Fibroblast of skin of right quadriceps (primary cell): ENCODE measurements around the gene TEX2.

Experiments used
- DNase-seq: peaks from one replicate; pipeline ENCODE4 v3.0.0-alpha.2; 2013

TEX2 gene

DNA sequence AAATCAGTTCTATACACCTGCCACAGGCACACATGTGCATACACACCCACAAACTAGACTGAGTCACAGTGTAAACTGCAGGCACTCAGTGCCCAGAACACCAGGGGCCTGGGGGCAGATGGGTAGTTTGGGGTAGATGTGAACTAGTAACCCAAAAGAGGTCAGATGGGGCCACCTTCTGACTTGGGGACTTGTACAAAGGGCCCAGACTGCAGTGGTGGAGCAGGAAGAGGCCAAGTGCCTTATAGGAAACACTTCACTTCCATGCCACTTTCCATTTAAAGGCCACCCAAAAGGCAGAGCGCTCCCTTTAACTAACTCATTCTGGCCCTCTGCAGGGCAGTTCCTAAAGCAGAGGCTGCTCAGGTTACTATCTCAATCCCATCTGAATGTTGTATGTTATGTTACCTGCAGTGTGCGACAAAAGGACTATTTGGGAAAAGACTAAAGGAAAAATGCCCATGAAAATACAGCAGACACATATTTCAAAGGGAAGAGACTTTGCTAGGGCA, 105.3 kb downstream of the TEX2 start:
- no peak for DNase-seq

DNA sequence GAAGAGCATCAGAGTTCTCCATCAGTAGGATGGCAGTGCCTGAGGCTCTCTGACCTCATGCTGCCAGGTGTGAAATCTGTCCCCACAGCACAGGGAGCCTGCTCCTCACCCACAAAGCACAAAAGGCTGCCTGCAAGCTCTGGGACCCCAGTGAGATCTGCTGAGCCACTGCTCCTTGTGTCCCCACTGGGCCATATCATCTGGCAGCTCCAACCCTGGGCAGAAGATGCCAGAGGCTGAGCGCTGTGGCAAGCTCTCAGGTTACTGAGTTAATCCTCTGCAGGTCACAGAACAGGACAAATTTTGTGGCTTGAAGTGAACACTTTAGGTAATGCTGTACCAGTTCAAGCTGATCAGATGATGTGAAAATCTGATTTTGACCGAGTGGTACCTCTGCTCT, 106.4 kb downstream of the TEX2 start:
- DNase-seq = no peak

DNA sequence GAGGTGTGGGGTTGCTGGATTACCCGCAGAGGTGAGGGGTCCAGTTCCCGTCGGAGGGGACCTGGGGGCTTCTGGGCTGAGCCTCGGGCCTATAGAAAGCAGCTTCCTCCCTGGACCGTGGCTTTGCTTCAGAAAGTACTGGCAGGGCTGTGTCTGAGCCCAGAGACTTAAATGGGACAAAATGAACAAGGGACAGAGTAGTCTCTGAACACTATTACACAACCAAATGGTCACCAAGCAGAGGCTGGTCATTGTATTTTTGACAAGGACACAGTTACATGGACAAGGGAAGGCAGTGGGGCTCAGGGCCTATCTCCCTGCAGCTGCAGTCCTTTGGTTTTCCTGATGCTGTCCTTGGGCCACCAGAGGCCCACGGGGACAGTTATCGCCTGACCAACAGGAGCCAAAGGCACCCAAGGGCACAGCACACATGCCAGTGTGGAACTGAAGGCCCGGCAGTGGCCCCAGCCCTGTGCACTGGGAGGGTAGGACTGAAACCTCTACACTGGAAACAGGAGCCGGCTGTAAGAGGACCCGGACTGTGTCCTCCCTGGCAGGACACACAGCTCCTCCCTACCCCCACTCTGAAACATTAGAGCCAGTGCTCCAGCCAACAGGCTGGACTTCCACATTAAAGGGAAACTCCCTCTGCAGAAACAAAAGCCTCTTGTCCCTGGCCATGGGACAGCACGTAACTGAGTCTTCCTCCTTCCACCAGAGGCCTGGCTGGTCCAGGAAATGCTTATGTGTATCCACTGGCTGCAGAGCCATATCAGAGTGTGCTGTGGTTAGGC, 107.1 kb downstream of the TEX2 start:
- DNase-seq = no peak

DNA sequence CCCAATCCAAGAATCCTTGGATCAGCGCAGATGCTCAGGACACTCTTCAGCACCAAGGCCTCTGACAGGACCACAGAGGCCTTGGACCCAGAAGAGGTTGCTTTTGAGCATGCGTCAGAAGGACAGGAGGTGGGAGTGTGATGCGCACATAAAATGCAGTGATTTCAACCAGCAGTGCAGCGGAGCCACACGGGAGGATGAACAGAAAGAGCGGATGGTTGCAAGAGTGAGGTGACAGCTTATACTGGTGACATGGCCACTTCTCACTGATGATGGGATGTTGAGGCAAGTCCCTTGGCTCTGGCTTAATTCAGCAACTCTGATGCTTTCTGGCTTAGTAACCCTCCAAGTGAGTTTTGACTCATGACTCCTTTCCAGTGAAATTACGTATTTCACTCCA, 107.9 kb downstream of the TEX2 start:
- DNase-seq = no peak

DNA sequence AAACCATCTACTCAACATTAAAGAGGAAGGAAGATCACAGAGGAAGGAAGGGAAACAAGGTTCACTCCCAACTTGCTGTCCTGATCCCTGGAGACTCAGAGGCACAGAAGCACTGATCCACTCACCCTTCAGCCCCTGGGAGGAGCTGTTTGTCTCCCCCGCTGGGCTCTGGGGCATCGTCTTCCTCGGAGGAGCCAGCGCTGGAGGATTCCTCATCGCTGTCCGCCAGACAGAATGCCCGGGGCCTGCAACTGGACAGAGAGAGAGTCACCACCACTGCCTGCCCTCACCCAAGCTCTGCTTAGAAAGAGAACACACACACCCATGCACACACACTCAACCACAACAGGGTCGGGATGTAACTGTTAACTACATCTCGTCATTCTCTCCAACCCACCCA, 108.3 kb downstream of the TEX2 start:
- DNase-seq = no peak

DNA sequence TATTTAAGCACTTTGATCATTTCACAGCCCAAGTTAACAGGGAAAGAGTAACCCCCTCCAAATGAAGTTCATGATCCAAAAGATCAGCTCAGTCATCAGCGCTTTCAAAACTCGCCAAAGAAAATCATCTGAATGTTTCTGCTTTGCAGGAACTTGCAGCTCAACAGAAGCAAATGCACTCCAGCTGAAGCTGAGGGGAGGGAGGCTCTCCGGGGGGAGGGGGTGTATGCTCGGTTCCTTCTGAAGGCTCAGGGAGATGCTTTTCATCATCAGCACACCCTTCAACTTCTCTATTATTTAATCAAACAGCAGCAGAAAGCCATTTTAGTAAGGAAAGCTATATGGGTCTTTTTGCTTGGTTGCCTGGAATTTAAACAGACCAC, 108.8 kb downstream of the TEX2 start:
- no peak for DNase-seq

DNA sequence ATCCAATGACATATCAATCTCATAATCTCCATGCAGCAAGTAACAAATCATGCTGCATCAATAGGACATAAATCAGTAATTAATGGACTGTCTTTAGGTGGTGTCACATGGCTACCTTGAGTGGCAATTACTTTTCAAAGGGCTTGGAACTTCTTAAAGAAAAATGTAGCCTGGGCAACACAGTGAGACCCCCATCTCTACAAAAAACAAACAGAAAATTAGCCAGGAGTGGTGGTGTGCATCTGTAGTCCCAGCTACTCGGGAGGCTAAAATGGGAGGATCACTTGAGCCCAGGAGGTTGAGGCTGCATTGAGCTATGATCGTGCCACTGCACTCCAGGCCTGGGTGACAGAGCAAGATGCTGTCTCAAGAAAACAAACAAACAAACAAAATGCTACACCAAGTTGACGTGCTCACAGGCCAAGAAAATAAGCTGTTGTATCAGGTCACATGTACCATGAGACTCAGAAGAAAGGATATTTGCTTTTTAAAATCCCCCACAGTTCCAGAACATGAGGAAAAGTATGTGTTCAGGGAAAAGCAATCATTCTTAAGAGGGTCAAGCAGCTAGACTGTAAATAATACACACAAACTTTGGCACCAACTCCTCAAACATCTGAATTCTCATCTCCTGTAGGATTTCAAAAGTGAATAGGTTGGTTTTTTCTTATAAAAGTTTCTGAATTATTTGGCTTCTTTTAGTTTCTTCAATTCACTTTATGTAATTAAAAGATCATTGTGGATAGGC, 109.3 kb downstream of the TEX2 start:
- DNase-seq = no peak

DNA sequence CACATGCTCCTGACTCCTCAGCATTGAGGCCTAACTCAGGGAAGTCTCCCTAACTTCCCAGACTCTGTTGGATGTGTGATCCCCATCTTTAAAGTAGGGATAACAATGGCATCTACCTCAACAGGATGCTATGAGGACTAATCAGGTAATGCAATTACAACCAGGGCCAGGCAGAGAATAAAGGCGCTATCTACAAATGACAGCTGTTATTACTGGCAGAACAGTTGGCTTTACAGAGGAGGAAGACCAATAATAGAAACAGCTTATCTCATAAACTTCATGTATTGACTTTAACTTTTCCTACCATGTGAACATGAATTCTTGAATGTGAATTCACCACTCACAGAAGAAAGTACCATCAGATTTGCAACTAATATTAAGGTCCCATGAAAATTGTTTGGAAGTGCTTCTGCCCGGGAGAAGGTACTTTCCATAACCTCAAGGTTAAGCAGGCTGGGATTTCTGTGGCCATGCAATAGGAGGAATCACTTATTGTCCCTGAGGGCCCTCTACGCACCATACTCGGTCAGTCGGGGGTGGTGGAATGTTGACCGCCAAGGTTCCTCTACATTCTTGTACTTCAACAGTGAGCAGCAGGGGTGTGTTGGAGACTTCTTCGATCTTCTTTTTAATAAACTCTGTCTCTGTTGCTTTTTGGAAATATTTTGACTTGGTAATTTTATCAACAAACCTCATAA, 110.5 kb downstream of the TEX2 start:
- no peak for DNase-seq

DNA sequence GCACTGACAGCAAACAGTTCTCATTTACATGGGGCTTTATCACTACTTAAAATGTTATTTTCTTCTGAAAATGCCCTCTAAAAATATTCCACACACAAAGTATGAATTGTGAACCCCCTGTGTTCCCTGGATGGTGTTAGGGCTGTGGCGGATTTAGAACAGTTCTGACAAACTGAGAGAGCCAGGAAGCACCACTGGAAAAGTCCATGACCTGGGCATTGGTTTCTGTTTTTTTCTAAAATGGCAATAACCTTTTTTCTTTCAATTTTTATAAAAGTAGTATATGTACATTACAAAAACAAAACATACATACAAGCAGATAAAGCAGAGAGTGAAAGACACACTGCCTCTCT, 112.1 kb downstream of the TEX2 start:
- no peak for DNase-seq

DNA sequence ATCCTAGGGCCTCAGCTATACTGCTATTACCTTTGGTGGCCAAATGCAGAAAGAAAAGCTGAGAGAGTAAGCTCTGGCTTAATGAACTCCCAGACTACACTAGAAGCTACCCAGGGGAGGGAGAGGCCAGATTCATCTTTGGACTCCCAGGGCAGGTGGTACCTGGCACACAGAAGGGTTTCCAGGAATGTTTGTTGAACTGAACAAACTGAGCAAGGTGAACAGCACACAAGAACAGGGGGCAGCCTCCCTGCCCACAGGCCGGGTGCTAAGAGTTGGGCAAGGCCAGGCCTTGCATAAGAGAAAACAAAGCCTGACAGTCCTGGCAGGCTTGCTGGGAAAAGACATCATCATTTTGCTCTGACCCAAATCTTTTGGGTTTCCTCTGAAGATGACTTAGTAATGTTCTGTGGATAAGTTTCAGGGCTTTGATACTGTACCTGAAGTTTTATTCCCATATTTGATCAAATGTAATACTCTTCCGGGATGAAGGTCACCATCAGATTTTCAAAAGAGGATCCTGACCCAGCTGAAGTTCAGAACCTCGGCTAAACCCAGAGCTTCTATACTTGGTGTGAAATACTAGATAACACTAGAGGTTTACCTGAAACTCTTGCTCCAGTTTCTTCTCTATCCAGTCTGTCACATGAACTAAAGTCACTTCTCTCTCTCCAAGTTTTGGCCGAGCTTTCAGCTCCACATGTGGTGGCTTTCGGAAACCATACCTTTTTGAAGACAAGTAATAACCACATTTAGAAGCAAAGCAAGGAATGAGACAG, 112.6 kb downstream of the TEX2 start:
- DNase-seq = no peak

DNA sequence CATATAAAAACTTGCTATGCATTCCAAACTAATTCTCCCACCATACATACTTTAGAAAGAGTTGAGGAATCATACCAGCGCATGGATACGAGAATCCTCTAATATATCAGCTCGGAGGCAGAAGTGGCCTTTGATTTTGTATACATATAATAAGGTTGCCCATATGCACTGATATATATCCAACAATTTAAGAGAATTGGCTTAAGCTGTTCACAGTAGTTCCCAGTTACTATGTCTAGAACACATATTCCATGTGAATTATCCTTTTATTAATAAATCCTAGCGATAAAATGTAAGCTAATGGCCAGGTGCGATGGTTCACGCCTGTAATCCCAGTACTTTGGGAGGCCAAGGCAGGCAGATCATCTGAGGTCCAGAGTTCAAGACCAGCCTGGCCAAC, 113.9 kb downstream of the TEX2 start:
- DNase-seq = no peak

DNA sequence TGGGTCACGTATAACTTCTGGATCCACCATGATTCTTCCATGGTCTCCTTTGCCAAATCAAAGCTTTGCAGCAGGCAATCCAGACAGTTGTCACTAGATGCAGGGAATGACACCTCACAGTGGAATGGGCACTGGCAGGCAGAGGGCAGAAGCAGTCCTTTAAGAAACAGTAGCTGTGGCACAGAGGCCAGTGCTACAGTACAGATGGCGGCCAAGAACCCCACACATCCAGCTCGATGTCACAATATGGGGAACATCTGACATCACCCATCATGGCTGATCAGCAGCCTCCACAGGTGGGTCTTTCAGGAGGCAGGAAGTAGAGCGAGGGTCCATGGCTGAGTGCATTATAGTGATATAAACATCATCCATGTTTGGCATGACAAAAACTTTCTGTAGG, 114.4 kb downstream of the TEX2 start:
- no peak for DNase-seq

DNA sequence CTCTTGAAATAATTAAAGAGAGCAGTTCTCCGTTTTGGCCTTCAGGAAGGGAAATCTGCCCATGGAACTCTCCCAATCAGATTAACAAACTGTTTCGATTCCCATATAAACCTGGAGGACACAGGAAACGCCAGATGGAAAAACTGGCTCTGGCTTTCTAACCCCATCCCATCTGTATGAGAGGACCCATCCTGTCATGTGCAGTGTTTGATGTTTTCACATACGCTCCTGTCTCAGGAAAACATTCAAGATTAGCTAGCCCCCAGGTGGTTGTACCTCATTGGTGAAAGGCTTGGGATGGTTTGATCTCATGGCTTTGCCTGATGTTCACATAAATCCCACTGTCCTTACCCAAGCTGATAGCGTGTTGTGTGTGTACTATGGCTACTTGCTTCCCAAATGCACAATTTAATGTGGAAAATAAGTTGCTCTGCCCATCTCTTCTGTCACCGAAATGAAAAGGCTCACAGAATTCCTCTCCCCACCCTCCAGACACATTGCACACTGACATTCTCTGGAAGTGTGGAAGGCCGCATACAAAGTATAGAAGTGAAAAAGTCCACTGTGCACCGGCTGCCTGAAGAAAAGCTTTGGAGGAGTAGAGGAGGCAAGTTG, 114.9 kb downstream of the TEX2 start:
- no peak for DNase-seq

DNA sequence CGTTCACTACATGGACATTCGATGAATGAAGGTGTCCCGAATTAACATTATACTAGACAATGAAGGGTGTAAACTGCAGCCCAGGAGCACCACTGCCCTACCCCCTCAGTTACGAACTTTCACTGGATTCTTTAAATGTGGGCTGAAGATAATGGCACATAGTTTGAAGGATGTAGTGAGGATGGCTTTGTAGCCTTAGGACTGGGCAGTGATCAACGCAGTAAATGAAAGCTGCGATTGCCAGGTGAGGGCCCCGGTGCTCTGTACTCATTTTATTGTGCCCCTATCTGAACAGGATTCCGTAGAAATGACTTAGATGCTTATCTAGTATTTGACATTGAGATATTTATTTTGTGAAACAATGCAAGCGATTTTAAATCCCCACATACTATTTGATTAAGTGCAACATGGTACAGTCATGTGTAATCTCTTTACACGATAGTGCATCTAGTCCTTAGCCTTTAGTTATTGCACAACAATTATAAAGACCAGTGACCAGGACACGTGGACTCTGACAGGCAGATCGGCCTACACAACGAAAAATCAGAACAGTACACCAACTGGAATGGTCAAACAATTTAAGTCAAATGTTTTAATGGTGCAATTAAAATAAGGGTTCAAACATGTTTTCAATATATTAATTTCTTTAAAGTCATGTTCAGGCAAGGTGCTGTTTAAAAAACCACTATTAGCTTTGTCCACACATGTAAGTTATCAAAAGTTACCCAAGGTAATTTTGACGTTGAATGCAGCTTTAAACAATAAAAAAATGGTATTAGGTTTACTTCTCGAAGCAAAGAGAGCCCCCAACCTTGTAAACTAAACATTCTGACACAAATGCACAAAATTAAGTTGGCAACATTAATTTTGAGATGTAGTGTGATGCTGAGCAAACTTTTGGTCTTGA, 115.7 kb downstream of the TEX2 start:
- DNase-seq = no peak

DNA sequence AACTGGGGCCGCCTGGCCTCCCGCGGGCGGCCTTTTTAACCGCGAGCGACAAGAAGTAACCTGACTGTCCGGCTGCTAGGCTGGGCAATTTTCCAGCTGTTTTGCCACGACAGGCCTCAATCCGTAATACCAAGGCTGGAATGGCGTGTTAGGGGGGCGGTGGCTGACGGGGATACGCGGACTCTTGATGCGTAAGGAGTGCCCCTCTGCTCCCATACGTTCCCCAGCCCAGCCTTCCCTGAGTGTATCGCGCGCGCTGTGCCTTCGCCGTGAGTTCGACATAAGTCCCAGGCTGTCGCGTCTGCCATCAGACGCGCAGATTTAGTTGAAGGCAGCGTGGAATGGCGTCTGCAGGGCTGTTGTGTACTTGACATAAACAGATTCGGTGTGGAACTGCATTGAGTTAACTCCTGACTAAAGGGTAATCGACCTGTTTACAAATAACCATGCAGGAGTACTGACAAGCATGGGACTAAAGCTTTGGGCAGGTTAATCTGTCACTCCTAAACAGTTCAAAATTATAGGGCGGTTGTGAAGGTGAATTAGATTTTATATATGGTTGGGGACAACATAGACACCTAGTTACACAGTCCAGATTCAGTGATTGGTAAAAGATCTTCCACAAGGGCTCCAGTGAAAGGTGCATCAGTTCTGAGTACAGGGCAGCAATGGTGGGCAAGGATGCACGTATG, 116.5 kb downstream of the TEX2 start:
- peak; percentile 69 for DNase-seq

DNA sequence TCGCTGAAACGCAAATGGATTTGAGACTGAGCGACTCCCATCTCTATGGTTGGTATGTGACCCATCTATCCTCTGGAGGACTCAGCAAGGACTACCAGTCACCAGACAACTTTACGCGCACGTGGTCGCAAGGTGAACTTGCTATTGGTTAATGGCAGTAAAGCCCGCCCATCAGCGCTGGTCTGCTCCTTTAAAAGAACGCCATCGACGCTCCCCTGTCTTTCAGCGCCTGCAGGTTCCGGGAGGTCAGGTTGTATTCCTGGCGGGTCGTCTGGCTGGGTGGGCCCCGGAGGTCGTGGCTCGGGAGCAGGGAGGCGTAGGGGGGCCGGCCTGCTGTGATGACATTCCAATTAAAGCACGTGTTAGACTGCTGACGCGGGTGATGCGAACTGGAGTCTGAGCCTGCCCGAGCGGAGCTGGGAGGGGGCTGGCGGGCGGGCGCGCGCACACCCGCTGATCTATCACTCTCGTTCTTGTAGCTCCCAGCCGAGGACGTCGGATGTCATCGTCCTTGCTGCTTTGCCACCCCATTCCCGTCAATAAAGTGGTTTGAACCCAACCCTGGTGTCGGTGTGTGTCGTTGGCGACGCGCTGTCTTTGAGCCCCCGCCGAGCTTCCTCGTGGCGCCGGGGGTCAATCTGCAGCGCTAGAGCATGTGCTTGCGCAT, 117.2 kb downstream of the TEX2 start:
- peak; percentile 100 for DNase-seq

DNA sequence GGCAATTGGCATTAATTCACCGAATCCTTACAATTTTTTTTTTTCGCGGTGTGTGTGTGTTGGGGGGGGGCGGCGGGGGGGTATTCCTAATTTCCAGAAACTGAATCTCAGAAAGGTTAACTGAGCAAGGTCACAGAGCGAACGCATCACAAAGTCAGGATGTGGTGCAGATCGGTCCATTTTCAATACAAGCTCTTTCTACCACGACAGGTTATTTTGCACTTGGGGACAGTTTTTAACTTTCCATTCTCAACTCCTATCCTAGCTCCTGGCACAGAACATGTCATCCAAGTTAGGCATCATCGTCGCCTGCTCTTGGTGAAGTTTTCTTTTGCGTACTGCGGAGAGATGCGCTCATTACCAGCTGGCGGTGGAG, 117.7 kb downstream of the TEX2 start:
- no peak for DNase-seq

DNA sequence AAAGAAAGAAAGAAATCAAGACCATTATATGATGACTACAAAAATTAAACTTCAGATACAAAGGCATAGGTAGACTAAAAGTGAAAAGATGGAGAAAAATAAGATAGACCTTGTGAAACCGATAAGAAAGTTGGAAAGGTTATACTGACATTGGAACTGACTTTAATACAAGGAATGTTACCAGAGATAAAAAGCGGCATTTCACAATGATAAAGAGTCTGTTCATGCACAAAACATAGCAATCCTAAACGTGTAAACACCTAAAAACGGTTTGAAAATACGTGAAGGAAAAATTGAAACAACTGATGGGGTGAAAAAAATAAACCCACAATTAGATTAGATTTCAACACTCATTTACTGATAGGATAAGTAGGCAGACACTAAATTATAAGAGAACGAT, 123.5 kb downstream of the TEX2 start:
- no peak for DNase-seq

DNA sequence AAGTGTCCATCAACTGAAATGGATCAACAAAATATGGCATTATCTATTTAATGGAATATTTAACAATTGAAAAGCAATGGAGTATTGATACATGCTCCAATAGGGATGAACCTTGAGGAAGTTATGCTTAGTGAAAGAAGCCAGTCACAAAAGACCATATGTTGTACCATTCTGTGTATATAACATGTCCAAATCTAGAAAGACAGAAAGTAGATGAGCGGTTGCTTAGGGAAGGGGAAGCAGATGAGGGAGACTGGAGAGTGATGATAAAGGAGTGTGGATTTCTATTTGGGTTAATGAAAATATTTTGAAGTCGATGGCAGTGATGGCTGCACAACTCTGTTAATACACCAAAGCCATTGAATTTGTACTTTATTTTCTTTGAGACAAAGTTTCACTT, 124.6 kb downstream of the TEX2 start:
- DNase-seq = no peak

DNA sequence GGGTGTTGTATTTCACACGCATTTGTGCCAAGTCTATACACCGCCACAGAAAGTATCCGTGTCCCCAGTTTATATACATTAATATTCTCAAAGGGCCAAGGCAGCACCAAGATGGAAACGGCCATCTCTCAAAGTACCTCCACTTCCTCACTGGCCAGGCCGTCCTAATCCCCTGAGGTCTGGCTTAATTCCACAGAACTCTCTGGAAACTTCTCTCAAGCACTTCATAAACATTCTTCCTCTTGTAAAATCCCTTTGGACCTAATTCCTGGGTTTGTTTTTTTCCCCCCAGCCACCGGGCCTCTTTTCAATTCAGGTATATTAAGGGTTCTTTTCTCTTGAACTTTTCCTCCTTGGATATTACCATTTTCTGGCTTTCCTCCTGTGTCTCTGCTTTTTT, 128.1 kb downstream of the TEX2 start:
- DNase-seq = no peak
